IPS-18c (cell line): ENCODE results near the gene POTEJ.
A peak's percentile ranks its signal among the peaks of the same experiment; 100 is the strongest.
"Not testable (repeated sequence)": the region's sequence is repeated elsewhere in the genome, so short reads cannot be mapped to it uniquely, and the experiment has no call there.

ENCODE experiments used
- H3K4me3 ChIP-seq: 2 replicates; pipeline ENCODE4 v1.7.0; 2013; ENCODE audit warnings: low read depth, mild to moderate bottlenecking, low read length, moderate library complexity; ENCODE audit not compliant: insufficient read depth
- H3K9me3 ChIP-seq: one replicate; pipeline ENCODE4 v1.6.1; 2013; ENCODE audit warnings: mild to moderate bottlenecking, low read length, moderate library complexity; ENCODE audit not compliant: control insufficient read depth, insufficient read depth

The POTEJ gene

DNA sequence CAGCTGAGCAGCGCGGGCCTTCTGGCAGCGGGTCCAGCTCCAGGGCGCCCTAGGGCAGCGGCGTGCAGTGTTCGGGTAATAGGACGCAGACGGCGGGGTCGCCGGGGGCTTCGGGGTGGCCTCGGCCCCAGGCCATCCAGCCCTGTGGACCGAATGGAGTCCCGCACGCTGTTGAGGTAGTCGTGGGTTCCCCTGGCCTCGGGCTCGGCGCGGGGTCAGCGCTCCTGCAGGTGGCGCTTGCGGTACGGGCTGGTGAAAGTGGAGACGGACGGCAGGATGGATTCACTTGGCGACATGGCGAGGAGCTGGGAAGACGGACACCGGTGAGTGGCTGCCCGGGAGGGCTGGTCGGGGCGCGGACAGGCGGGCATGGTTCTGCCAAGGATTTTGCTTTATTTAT, 82.2 kb downstream of the POTEJ start:
- peak overlapping the region; percentile 28; the same call in 1 of the 2 replicates for H3K4me3 ChIP-seq
- not testable (repeated sequence) for H3K9me3 ChIP-seq

DNA sequence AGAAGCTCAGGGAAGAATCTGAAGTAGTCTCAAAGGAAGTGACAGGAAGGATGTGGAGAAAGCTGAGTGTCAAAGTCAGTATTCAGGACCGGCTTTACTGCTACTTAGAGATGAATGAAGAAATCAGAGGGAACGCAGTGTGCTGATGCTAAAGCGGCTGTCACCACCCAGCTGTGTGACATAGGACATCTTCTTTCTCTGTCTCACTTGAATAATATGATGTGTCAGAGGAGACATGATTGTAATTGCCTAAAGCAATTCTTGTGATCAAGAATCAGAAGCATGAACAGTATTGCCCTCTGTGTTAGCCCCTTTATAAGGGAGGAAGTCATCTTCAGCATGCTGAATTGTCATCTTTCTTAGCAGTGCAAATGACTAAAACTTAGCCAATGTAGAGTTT, 92.0 kb downstream of the POTEJ start:
- not testable (repeated sequence) for H3K4me3 ChIP-seq, H3K9me3 ChIP-seq
